ENCODE data around the gene WDR5. TPM values are rescaled to one million over a fixed set of nuclear protein-coding genes. Genes with fewer than 3 reads are reported as not detected.
A peak's percentile ranks its signal among the peaks of the same experiment; 100 is the strongest.

The WDR5 gene
- total RNA-seq, 2 experiments from 2014 or later = 64.6 to 65.6 TPM

GRCh38 chr9:134179918-134180785 lies 44.3 kb downstream of the WDR5 start:
- Mint-ChIP-seq H3K4me1 (peaks cover 4% of the 10 kb centered on the region), H3K4me3 (no peak overlapping the region), H3K27ac (no peak overlapping the region)

GRCh38 chr9:134180786-134181647 lies 45.1 kb downstream of the WDR5 start:
- Mint-ChIP-seq H3K27ac (no peak overlapping the region), H3K27me3 (no peaks in the 10 kb centered on the region), H3K4me1 (peaks cover 10% of the 10 kb centered on the region), H3K36me3 (no peaks in the 10 kb centered on the region), H3K9me3 (no peaks in the 10 kb centered on the region), H3K4me3 (no peak overlapping the region)
- DNase-seq = no peak

More at GRCh38 chr9:134179918-134180785, 44.3 kb downstream of the WDR5 start:
- H3K36me3 Mint-ChIP-seq = no peaks in the 10 kb centered on the region
- H3K27me3 Mint-ChIP-seq = no peaks in the 10 kb centered on the region
- H3K9me3 Mint-ChIP-seq = no peaks in the 10 kb centered on the region
- DNase-seq = no peak

DNA sequence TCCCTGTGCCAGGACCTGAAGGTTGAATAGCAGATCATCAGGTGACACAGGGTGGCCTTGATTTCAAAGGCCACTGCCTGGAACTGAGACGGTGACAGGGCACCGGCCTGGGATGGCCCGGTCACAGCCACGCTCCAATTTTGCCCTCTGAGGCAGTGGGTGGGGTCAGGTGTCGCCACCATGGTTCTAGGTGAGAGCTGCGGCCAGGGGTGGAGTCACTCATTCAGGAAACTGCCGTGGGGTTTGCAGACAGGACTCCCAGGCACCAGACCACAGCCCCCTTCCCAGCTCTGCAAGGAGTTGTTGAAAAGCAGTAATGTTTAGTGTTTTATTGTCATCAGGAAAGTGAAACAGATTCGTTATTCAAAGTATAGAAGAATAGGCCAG lies 45.8 kb downstream of the WDR5 start:
- no peak overlapping the region for H3K4me3 Mint-ChIP-seq
- no peaks in the 10 kb centered on the region for H3K27me3 Mint-ChIP-seq
- H3K27ac Mint-ChIP-seq = no peak overlapping the region

GRCh38 chr9:134182554-134183085 lies 46.7 kb downstream of the WDR5 start:
- DNase-seq = no peak
- Mint-ChIP-seq H3K9me3 (no peaks in the 10 kb centered on the region), H3K4me1 (peaks cover 10% of the 10 kb centered on the region), H3K27ac (no peak overlapping the region), H3K27me3 (no peaks in the 10 kb centered on the region), H3K4me3 (no peak overlapping the region), H3K36me3 (no peaks in the 10 kb centered on the region)

More for the DNA sequence above, 45.8 kb downstream of the WDR5 start:
- Mint-ChIP-seq H3K4me1 (peaks cover 10% of the 10 kb centered on the region), H3K9me3 (no peaks in the 10 kb centered on the region), H3K36me3 (no peaks in the 10 kb centered on the region)
- no peak for DNase-seq

GRCh38 chr9:134185536-134186011 lies 49.7 kb downstream of the WDR5 start:
- H3K36me3 Mint-ChIP-seq = no peaks in the 10 kb centered on the region
- H3K9me3 Mint-ChIP-seq = no peaks in the 10 kb centered on the region
- no peak overlapping the region for H3K4me3 Mint-ChIP-seq
- peak; percentile 41 for DNase-seq
- peak overlapping the region; percentile 78 for H3K27ac Mint-ChIP-seq
- H3K4me1 Mint-ChIP-seq = peaks cover 6% of the 10 kb centered on the region
- H3K27me3 Mint-ChIP-seq = no peaks in the 10 kb centered on the region

GRCh38 chr9:134186471-134187109 lies 50.7 kb downstream of the WDR5 start:
- DNase-seq = no peak
- no peaks in the 10 kb centered on the region for H3K36me3 Mint-ChIP-seq
- H3K4me1 Mint-ChIP-seq = peaks cover 6% of the 10 kb centered on the region
- no peak overlapping the region for H3K4me3 Mint-ChIP-seq
- no peaks in the 10 kb centered on the region for H3K9me3 Mint-ChIP-seq
- H3K27ac Mint-ChIP-seq = no peak overlapping the region
- H3K27me3 Mint-ChIP-seq = no peaks in the 10 kb centered on the region

DNA sequence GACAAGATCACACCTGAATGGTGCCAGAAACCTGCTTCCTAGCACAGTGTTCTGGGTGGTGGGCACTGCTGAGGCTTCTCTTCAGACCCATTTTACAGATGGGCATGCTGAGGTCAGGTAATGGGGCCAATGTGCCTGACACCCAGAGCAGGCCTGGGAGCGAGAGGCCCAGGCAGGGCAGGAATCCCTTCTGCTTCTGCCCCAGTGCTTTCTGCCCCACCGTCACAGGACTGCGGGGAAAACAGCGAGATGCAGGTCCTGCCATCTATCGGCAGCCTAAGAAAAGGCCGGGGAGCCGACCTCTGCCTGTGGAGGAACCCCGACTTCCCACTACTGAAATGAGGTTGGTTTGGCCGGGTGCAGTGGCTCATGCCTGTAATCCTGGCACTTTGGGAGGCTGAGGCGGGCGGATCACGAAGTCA lies 51.2 kb downstream of the WDR5 start:
- H3K36me3 Mint-ChIP-seq = no peaks in the 10 kb centered on the region
- no peaks in the 10 kb centered on the region for H3K27me3 Mint-ChIP-seq
- peaks cover 6% of the 10 kb centered on the region for H3K4me1 Mint-ChIP-seq
- H3K9me3 Mint-ChIP-seq = no peaks in the 10 kb centered on the region
- no peak overlapping the region for H3K27ac Mint-ChIP-seq
- no peak for DNase-seq
- no peak overlapping the region for H3K4me3 Mint-ChIP-seq

DNA sequence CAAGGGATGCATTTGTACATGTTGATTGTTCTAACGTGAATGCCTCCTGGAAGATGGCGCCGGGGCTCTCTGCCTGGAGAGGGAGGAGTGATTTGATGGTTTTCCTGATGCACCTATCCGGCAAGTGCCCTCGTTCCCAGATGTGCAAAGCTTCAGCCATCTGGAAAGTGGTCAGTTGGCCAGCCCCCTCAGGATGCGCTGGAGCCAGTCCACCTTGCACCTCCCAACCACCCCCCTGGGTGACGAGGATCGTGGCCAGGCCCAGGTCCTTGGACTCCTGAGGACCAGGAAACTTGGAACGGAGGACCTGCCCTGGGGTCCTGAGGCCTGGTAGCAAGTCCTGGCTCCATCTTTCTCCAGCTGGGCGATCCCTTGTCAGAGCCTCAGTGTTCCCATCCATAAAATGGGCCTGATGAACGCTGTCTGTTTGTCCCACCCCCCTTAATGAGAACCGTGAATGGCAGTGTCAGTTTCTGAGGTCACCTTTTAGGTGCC lies 52.1 kb downstream of the WDR5 start:
- H3K36me3 Mint-ChIP-seq = no peaks in the 10 kb centered on the region
- no peaks in the 10 kb centered on the region for H3K27me3 Mint-ChIP-seq
- peaks cover 6% of the 10 kb centered on the region for H3K4me1 Mint-ChIP-seq
- no peak overlapping the region for H3K4me3 Mint-ChIP-seq
- no peak overlapping the region for H3K27ac Mint-ChIP-seq
- DNase-seq = no peak
- H3K9me3 Mint-ChIP-seq = no peaks in the 10 kb centered on the region

DNA sequence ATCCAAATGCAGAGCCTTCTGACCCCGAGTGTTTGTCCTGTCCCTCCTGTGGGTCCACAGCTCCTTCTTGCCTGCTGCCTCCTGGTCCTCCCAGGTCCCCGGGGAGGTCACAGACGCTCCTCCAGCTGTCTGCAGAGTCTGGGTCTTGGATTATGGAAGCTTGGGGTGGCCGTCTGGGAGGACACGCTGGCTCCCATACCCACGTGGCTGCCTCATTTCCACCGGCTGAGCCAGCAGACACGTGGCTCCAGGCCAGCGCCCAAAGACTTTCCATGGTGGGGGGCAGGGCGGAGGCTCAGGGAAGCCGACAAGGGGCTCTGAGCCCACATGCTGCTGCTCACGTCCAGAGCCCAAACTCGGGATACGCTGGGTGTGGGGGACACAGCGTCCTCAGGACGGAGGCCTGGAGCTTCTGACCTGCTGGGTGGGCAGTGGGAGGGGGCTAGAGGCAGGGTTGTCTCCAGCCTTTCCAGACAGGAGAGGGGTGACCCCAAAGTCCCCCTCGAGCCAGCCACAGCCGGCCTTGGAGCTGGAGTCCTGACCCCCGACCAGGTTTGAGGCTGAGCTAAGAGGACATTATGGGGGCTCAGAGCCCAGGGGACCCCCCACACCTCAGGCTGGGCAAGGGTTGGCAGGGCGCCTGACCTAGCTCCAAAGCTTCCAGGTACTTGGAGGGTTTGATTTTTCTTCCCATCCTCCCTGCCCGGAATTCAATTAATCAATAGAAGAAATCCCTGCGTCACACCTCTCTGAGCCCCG lies 52.7 kb downstream of the WDR5 start:
- H3K27ac Mint-ChIP-seq = no peak overlapping the region

GRCh38 chr9:134189145-134189469 lies 53.2 kb downstream of the WDR5 start:
- Mint-ChIP-seq H3K36me3 (no peaks in the 10 kb centered on the region), H3K27ac (no peak overlapping the region), H3K27me3 (no peaks in the 10 kb centered on the region), H3K9me3 (no peaks in the 10 kb centered on the region), H3K4me3 (no peak overlapping the region), H3K4me1 (peaks cover 6% of the 10 kb centered on the region)
- no peak for DNase-seq

More for the DNA sequence above, 52.7 kb downstream of the WDR5 start:
- DNase-seq = no peak
- H3K9me3 Mint-ChIP-seq = no peaks in the 10 kb centered on the region
- H3K27me3 Mint-ChIP-seq = no peaks in the 10 kb centered on the region
- peaks cover 6% of the 10 kb centered on the region for H3K4me1 Mint-ChIP-seq
- H3K36me3 Mint-ChIP-seq = no peaks in the 10 kb centered on the region
- H3K4me3 Mint-ChIP-seq = no peak overlapping the region

- Mint-ChIP-seq H3K4me3 (no peak overlapping the region), H3K36me3 (no peaks in the 10 kb centered on the region), H3K9me3 (no peaks in the 10 kb centered on the region), H3K27me3 (no peaks in the 10 kb centered on the region), H3K4me1 (peaks cover 6% of the 10 kb centered on the region), H3K27ac (no peak overlapping the region)
- no peak for DNase-seq
Measured at GRCh38 chr9:134189470-134190231, 53.8 kb downstream of the WDR5 start.

- H3K4me3 Mint-ChIP-seq = no peak overlapping the region
- H3K9me3 Mint-ChIP-seq = no peaks in the 10 kb centered on the region
- DNase-seq = no peak
- H3K4me1 Mint-ChIP-seq = peaks cover 7% of the 10 kb centered on the region
- no peak overlapping the region for H3K27ac Mint-ChIP-seq
- no peaks in the 10 kb centered on the region for H3K27me3 Mint-ChIP-seq
- H3K36me3 Mint-ChIP-seq = no peaks in the 10 kb centered on the region
Measured at GRCh38 chr9:134190232-134191121, 54.6 kb downstream of the WDR5 start.

Measured in activated naive CD8-positive, alpha-beta T cell treated with anti-CD3 and anti-CD28 coated beads for 36 hours (primary cell).